ENCODE measurements around the gene ENSA. TPM values are rescaled to one million over a fixed set of nuclear protein-coding genes. Genes with fewer than 3 reads are reported as not detected.
A peak's percentile ranks its signal among the peaks of the same experiment; 100 is the strongest.

Gene ENSA
- total RNA-seq, 1 experiment from 2014 or later: 207 TPM

DNA sequence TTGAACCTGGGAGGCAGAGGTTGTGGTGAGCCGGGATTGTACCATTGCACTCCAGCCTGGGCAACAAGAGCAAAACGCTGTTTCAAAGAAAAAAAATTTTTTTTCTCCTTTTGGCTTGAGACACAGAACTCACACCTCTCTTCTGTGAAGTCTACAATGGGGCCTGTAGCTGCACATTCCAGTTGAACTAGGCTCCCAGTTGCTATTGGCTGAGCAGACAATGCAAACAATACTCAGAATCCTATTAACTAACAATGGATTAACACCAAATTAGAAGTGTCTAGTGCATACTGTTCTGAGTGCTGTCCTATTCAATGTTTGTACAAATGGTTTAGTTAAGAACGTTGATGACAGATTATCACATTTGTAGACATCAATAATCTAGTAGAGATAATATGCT lies 32.4 kb downstream of the ENSA start:
- Histone ChIP-seq H3K36me3 (ENCODE audit: control insufficient read depth, insufficient read depth, low read length) (no peaks in the 10 kb centered on the region), H3K4me1 (ENCODE audit: control insufficient read depth, insufficient read depth, low read length) (no peaks in the 10 kb centered on the region), H3K27ac (ENCODE audit: low read length) (no peak overlapping the region), H3K27me3 (ENCODE audit: control insufficient read depth, insufficient read depth, low read length) (no peaks in the 10 kb centered on the region), H3K9me3 (ENCODE audit: control insufficient read depth, insufficient read depth, low read depth, low read length) (no peaks in the 10 kb centered on the region), H3K4me3 (ENCODE audit: low read depth in 2 of 2, low read length in 2 of 2) (no peak overlapping the region)
- ChIA-PET CTCF (no interaction called here), POLR2A (interaction anchor here (0.6 kb wide), 2 partner anchors 17 to 18 kb away, joined by 4 read pairs; no protein-coding TSS in a partner anchor)
- intact Hi-C loops (cut with micrococcal nuclease; ENCODE audit: unreplicated experiment): no loop called here
- ATAC-seq: peak; percentile 36; the same call in 1 of the 2 replicates
- in situ Hi-C loops (cut with HindIII; ENCODE audit: low pct_unique_long_range_greater_than_20kb, low sequenced_read_pairs): no loop called here
- no peak for DNase-seq (ENCODE audit: low read depth, low spot score)
- TF ChIP-seq POLR2AphosphoS5 (IDR thresholded peaks at IDR 0.05; ENCODE audit: low read depth, low read length) (no peak), TCF7L2 (IDR thresholded peaks at IDR 0.05; ENCODE audit: low read depth, low read length) (no peak), SIN3A (IDR thresholded peaks at IDR 0.05; ENCODE audit: borderline replicate concordance, insufficient read depth, low read depth, low read length) (no peak)
- TF ChIP-seq, protein P1, sequence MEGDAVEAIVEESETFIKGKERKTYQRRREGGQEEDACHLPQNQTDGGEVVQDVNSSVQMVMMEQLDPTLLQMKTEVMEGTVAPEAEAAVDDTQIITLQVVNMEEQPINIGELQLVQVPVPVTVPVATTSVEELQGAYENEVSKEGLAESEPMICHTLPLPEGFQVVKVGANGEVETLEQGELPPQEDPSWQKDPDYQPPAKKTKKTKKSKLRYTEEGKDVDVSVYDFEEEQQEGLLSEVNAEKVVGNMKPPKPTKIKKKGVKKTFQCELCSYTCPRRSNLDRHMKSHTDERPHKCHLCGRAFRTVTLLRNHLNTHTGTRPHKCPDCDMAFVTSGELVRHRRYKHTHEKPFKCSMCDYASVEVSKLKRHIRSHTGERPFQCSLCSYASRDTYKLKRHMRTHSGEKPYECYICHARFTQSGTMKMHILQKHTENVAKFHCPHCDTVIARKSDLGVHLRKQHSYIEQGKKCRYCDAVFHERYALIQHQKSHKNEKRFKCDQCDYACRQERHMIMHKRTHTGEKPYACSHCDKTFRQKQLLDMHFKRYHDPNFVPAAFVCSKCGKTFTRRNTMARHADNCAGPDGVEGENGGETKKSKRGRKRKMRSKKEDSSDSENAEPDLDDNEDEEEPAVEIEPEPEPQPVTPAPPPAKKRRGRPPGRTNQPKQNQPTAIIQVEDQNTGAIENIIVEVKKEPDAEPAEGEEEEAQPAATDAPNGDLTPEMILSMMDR (IDR thresholded peaks at IDR 0.05): no peak
- TF ChIP-seq, protein P2, sequence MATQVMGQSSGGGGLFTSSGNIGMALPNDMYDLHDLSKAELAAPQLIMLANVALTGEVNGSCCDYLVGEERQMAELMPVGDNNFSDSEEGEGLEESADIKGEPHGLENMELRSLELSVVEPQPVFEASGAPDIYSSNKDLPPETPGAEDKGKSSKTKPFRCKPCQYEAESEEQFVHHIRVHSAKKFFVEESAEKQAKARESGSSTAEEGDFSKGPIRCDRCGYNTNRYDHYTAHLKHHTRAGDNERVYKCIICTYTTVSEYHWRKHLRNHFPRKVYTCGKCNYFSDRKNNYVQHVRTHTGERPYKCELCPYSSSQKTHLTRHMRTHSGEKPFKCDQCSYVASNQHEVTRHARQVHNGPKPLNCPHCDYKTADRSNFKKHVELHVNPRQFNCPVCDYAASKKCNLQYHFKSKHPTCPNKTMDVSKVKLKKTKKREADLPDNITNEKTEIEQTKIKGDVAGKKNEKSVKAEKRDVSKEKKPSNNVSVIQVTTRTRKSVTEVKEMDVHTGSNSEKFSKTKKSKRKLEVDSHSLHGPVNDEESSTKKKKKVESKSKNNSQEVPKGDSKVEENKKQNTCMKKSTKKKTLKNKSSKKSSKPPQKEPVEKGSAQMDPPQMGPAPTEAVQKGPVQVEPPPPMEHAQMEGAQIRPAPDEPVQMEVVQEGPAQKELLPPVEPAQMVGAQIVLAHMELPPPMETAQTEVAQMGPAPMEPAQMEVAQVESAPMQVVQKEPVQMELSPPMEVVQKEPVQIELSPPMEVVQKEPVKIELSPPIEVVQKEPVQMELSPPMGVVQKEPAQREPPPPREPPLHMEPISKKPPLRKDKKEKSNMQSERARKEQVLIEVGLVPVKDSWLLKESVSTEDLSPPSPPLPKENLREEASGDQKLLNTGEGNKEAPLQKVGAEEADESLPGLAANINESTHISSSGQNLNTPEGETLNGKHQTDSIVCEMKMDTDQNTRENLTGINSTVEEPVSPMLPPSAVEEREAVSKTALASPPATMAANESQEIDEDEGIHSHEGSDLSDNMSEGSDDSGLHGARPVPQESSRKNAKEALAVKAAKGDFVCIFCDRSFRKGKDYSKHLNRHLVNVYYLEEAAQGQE (IDR thresholded peaks at IDR 0.05; ENCODE audit: insufficient read depth in 1 of 2, low read depth in 2 of 2, low read length in 1 of 2): no peak
- BruUV-seq (replicated peaks): no TSS peak

DNA sequence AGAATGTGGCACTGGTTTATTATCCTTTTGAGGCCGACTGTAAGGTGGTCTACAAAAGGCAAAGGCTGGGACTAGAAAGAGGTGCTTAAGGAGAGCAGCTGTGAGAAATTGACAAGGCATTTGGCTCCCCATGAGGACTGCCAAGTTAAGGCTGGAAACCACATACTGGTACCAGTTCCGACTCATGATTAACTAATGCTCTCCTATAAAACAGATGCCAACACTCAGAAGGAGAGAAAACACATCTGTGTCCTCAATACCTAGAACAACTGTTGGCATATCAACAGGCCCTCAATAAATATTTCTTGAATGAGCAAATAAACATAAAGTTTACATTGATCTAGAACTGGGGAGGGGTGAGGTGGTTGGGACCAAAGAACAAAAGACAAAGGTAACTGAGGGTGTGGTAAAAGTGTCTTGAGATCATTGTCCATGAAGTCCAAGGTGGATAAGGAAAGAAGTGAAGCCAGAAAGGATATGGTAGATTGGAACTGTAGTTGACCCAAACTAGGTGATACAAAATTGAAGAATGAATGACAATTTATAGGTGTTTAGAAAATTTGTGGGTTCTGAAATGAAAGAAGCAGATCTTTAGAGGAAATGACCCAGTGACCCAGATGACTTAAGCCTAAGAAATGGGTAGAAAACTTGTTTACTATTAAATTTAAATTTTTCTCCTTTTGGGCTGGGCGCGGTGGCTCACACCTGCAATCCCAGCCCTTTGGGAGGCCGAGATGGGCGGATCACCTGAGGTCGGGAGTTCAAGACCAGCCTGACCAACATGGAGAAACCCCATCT lies 33.1 kb downstream of the ENSA start:
- no TSS peak for BruUV-seq (replicated peaks)
- intact Hi-C loops (cut with micrococcal nuclease; ENCODE audit: unreplicated experiment) (no loop called here), in situ Hi-C loops (cut with HindIII; ENCODE audit: low pct_unique_long_range_greater_than_20kb, low sequenced_read_pairs) (no loop called here)
- ChIA-PET CTCF (interaction anchor here (0.6 kb wide), 1 partner anchor 64 kb away, joined by 4 read pairs; no protein-coding TSS in a partner anchor), POLR2A (interaction anchor here (0.6 kb wide), 1 partner anchor 17 kb away, joined by 4 read pairs; no protein-coding TSS in a partner anchor)
- TF ChIP-seq POLR2AphosphoS5 (IDR thresholded peaks at IDR 0.05; ENCODE audit: low read depth, low read length) (no peak), SIN3A (IDR thresholded peaks at IDR 0.05; ENCODE audit: borderline replicate concordance, insufficient read depth, low read depth, low read length) (no peak), TCF7L2 (IDR thresholded peaks at IDR 0.05; ENCODE audit: low read depth, low read length) (no peak)
- TF ChIP-seq, protein P1 (IDR thresholded peaks at IDR 0.05): no peak
- TF ChIP-seq, protein P2 (IDR thresholded peaks at IDR 0.05; ENCODE audit: insufficient read depth in 1 of 2, low read depth in 2 of 2, low read length in 1 of 2): no peak
- Histone ChIP-seq H3K4me1 (ENCODE audit: control insufficient read depth, insufficient read depth, low read length) (no peaks in the 10 kb centered on the region), H3K9me3 (ENCODE audit: control insufficient read depth, insufficient read depth, low read depth, low read length) (no peaks in the 10 kb centered on the region), H3K4me3 (ENCODE audit: low read depth in 2 of 2, low read length in 2 of 2) (no peak overlapping the region), H3K27ac (ENCODE audit: low read length) (no peak overlapping the region), H3K27me3 (ENCODE audit: control insufficient read depth, insufficient read depth, low read length) (no peaks in the 10 kb centered on the region), H3K36me3 (ENCODE audit: control insufficient read depth, insufficient read depth, low read length) (no peaks in the 10 kb centered on the region)
- ATAC-seq (peak; percentile 64), DNase-seq (ENCODE audit: low read depth, low spot score) (no peak)

All from Panc1 (cell line).